DMS114 treated with DMSO at 0.1 percent for 48 hours (cell line): Measurements from ENCODE around the gene MAPRE3.

Experiments
- DNase-seq: peaks from one replicate; lab custom pipeline; 2025; ENCODE audit not compliant: unreplicated experiment; lab: John Stamatoyannopoulos, UW

MAPRE3 gene

GRCh38 chr2:26948800-26949199 lies 21.6 kb upstream of the MAPRE3 start:
- DNase-seq = no peak

DNA sequence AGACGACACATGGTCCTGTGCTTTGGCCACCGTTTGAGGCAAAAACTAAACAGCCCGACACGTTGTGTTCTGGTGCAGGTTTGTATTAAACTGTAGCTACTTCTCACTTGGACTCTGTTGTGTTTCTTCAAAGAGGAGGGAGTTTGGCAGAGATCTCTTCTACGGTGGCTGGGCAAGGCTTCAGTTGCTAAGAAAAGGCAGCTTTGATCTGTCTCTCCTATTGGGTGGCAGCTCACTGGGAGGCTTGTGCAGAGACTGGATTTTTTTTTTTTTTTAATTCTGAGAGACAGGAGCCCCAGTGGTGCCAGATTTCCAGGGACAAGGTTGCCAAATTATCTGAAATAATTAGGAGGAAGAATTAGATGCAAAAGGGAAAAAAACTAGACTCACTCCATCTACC lies 20.2 kb upstream of the MAPRE3 start:
- no peak for DNase-seq

DNA sequence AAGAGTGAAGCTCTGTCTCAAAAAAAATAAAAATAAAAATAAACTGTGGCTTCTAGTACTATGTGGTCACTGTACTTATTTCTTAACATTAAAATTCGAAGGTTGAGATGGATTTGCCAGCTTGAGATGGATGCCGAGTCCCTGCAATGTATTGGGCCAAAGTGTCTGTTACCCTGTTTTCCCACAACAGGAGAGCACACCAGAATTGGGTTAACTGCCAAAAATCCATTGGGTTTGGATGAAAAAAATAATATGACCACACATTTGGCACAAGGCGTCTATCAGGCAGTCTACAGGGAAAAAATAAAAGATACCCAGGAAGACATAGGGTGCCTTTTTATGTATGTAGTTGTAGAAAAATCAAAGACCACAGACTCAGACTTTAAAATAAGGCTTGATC lies 19.2 kb upstream of the MAPRE3 start:
- no peak for DNase-seq

DNA sequence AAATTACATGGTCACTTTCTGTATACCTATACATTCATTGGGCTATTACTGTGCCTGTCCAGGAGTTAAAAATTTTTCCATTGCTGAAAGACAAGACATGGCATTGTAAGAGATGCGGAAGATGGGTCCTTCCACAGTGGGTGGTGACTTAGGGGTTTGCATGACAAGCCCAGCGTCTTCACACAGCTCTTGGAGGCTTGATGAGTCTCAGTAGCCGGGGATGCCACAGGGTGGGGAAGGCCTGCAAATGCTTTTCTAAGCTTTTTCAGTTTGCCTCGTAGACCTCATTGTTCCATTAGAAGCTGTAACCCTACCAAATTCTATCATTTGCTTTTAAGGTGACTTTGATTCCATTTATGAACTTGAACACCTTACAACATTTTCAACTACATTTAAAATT lies 18.1 kb upstream of the MAPRE3 start:
- DNase-seq = no peak

- DNase-seq = no peak
Measured at GRCh38 chr2:26954135-26954534, 16.3 kb upstream of the MAPRE3 start.

- DNase-seq = no peak
Measured at GRCh38 chr2:26957041-26957440, 13.4 kb upstream of the MAPRE3 start.

DNA sequence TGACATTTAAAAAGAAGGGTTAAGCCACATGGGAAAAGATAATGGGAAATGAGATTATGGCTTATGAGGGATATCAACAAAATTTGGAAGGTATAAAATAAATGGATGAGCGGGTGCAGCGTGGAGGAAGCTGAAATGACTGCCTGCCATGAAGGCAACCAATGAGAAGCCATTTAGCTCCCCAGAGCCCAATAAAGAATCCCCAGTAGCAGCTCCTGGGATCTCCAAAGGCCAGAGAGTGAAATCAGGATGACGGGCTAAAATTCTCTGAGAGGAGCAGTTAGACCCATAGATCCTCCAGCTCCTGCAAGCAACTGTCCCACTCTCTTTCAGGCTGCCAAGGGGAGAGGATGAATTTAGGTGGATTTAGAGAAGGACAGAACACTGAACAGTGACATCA lies 12.9 kb upstream of the MAPRE3 start:
- no peak for DNase-seq

- DNase-seq = no peak
Measured at GRCh38 chr2:26959331-26959730, 11.1 kb upstream of the MAPRE3 start.

GRCh38 chr2:26964446-26965130 lies 5.8 kb upstream of the MAPRE3 start:
- no peak for DNase-seq

- DNase-seq = no peak
Measured at GRCh38 chr2:26968001-26968400, 2.4 kb upstream of the MAPRE3 start.

- DNase-seq = no peak
Measured at GRCh38 chr2:26969077-26969844, 1.2 kb upstream of the MAPRE3 start.

GRCh38 chr2:26970928-26971627 lies 641 bp downstream of the MAPRE3 start:
- DNase-seq = no peak

DNA sequence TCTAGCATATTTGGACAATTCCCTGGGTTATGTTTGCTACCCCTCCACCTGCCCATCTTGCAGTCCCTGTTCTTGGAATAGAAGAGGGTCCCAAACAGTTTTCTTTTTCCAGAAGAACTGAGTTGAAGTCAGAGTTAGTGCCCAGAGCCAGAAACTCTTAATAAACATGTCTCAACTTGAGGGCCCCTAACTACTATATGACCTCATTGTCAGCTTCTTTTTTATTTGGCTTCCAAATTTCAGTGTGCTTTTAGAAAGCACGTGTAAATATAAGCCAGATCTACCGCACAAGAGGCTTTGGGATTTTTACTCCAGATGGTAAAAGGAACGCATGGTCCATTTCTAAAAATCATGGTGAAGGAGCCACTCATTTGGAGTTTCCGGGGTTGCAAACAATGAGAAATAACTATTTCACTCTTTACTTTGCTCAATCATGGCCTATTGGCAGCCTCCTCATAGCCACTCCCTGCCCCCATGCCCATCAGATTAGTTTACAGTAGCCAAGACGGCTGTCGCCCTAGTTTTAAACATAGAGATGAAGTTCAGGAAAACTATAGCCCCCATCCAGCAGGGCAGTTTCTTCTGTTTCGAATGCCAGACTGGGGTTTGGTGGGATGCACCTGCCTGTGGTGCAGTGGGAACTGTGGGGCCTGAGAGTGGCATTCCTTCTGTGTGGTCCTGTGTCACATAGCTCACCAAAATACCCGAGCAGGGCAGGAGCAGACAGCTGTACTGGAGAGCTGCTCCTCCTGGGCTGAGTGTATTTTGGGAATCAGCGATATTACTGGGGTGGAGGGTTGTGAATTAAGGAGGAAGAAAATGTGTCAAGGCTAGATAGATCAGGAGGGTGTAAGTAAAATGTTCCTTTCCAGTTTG lies 1.7 kb downstream of the MAPRE3 start:
- DNase-seq = no peak

DNA sequence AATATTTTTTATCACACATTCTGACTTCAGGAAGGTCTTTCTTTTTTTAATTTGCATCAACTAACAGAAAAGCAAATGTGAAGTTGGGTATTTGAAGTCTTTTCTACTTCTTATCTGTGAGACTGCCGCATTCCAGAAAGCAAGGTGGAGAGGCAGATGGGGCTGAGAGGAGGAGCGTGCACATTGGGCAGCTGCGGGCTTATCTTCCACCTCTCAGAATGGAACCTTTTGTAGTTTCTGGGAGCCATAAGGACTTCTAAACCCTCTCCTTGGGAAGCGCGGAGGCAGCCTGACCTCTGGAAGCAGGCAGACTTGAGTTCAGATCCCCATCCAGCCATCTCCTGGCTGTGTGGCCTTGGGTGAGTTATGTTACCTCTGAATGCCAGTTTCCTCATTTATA lies 3.9 kb downstream of the MAPRE3 start:
- DNase-seq = no peak

DNA sequence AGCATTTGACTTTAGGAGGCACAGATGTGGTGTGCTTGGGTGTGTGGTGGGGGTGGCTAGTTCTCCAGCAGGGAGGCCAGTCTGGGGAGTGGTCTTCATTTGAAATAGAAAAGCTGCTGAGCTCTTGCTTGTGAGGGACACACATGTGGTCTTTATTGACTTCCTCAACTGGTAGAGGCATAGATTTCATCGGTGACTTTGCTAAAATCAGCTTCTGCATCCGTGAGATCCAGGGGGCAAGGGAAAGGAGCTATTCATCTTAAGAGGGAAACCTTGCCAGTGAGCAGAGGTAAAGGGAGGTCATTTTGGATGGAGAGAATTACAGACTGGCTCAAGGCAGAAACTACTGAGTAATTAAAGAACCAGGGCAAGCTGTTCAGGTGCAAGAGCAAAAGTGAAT lies 4.7 kb downstream of the MAPRE3 start:
- no peak for DNase-seq

DNA sequence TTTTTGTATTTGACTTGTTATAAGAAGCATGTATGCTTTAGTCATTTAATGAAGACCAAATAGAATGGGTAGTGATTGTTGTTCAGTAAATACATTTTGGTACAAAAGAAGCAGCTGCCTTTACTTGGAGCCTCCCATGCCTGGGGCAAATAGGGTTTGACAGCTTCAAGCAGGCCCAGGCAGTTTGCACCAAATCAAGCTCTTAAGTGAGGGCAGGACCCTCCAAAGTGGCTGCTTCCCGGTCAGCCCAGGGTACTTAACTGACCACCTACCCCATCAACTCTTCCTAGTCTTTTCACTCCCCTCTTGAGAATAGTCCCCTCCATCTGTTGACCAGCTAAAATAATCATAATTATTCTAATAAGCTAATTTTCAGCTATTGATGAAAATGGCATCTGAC lies 5.2 kb downstream of the MAPRE3 start:
- no peak for DNase-seq

GRCh38 chr2:26976237-26976636 lies 5.8 kb downstream of the MAPRE3 start:
- no peak for DNase-seq

- no peak for DNase-seq
Measured at GRCh38 chr2:26977012-26977411, 6.6 kb downstream of the MAPRE3 start.

GRCh38 chr2:26978061-26978596 lies 7.7 kb downstream of the MAPRE3 start:
- DNase-seq = no peak

DNA sequence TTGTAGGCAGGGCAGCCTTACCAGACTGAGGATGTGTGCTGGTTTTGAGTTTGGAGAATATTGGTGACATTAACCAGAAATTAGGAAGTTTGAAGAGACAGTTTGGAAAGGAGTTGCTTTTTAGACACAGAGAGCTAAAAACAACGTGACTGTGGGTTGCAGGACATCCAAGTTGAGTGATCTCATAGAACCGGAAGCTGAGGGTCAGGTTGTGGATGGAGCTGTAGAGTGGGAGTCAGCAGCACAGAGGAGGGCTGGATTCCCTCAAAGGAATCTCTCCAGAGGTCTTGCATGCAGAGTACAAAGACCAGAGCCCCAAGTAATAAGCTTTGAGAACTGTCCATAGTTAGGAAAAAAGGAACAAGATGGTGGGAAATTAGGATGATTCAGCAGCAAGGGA lies 9.3 kb downstream of the MAPRE3 start:
- no peak for DNase-seq

DNA sequence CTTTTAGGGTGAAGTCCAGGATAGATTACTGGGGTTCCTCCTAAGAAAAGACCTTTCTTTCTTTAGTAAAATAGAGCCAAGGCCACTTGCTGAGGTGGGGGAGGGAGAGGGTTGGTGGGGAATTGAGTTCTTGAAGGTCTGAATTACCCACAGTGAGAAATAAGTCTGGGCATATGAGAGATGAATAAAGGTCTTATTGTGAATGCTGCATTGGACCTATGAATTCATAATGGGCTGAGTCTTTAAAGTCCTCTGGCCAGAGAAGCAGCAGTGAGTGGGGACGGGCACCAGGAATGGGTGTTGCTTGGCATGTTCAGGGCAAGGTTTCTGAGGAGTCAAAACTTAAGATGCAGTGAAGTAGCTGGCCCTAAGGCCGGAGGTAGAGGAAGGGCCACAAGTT lies 10.5 kb downstream of the MAPRE3 start:
- no peak for DNase-seq
